Measurements from ENCODE around the gene GBE1.

GBE1 gene

DNA sequence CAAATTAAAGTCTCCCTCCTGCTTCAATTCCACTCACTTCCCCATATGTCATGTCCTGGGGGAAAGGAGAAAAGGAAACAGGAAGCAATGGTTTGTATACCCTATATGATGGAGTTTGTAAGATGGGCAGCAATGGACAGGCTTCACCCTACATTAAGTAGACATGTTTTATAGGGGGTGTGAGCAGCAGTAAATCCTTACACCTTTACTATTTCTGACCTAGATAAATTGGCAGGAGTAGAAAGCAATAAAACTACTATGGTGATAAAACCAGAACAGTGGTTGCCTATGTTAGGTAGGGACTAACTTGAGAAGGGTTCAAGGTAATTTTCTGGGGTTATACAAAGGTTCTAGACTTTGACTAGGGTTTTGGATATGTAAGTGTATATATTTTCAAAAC, 301.7 kb downstream of the GBE1 start:
- DNase-seq: no peak

DNA sequence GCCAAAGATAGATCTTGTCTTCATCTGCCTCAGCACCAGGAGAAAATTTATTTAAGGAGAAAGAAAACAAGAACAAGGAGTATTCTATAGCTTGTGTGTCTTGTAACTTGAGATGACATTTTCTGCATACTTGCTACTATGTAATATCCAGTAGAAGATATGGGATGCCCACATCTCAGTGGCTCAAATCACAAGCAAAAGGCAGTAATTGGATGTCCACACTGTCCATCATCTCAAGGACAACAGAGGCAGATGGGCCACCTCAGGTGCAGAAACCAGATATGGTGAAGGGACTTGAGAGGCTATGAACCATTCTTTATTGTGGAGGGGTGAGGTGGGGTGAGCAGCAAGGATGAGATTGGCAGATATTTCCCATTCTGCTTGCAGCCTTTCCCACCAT, 309.0 kb downstream of the GBE1 start:
- no peak for DNase-seq

DNA sequence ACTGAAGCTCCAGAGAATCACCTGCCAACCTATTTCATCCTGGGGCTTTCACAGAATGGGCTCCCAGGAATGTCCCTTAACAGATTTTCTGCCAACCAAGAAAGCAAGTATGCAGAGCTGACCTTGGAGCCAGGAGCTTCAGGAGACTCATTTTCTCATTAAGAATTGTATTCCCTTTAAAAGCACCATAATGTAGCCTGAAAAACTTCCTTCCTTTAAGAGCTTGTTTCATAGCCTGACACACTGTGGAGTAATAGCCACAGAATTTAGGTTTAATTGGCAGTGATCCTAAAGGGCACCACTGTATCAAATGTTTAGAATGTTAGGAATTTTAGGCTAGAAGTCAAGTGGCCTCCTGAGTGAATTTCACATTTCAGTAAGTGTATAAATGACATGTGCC, 309.8 kb downstream of the GBE1 start:
- DNase-seq: no peak

DNA sequence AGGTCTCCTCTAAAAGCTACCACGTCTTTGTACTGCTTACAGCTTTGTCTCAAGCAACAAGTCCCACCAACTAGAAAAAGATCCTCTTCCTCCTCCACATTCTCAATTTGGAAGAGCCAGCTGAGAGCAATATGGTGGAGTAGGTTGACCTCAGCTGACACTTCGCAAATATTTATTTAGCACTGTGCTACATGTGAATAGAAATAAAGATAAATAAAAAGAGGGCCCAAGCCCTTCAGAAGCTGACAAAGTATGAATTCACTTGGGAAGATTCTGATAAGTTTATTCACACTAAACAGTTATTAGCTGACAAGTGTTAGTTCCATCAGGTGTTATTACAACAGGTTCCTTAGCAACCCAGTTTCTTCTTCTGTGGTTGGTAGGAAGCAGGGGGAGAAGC, 310.3 kb downstream of the GBE1 start:
- no peak for DNase-seq

DNA sequence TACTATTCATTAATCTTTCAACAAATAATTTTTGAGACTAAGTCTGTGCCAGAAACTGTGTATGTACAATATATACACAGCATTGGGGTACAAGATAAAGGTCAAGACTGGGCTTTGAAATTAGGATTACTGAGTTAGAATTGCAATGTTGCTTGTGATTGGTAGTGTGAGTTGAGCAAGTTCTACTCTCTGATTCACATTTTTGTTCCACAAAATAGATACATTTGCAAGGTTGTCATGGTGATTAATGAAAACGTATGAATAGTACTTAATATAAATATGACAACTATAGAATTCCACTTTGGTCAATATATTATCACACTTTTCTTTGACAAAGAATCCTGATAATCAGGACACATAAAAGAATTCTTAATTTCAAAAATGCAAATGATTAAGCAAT, 314.6 kb downstream of the GBE1 start:
- no peak for DNase-seq

DNA sequence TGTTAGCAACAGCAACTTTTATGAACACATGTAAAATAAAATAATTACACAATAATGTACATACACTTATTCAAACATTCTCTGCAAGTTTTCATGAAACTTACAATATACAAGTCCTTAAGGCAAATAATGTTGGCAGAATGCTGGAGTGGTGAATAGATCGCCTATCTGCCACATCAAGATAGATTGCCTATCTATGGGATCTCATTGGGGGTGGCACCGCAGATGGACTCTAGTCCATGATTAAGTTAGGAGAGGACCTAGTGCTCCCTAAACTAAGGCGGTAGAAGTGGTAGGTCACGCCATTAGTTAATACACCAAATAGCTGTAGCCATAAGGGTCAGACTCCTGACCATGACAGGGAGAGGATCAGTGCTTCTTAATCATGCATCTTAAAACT, 315.7 kb downstream of the GBE1 start:
- DNase-seq: no peak

DNA sequence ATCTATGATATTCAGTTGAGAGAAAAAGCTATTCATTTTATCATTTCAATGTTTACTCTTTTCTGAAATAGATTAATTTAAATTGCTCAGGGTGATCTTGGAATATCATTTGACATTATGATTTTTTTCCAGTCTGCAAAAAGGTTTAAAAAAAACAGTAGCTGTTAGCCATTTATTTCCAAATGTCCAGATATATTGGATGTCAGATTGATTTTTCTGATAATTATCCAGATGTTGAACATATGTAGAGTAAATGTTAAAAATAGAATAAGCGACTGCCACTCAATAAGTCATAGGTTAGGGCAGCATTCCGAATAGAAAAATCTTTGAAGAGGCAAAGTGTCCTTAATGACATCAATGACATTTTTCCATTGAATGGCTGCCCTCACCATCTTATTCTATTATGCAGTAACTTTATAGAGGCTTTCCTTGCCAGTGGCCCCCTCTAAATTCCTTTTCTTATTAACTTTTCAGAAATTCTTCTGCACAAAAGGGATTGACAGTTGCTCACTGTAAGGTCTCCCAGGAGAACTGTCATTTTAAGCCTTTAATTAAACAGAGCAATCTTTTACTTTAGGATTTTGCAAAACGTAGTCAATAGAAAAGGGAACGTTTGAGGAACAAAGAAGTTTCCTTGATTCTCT, 316.5 kb downstream of the GBE1 start:
- no peak for DNase-seq

DNA sequence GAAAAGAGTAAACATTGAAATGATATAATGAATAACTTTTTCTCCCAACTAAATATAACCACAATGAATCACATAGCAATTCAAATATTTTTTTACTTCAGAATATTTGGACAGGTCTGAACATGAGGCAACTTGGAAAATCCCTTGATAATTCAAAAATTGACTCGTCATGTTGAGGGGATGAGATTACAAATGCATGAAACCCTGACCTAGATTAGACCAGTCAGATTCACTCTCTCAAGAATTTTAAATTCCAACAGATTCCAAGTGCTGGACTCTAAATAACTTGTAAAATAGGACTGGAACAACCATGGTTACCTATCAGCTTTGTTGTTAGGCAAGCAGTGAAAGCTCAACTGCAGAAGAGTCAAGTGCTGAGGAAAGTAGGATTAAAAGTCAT, 317.5 kb downstream of the GBE1 start:
- DNase-seq: no peak

DNA sequence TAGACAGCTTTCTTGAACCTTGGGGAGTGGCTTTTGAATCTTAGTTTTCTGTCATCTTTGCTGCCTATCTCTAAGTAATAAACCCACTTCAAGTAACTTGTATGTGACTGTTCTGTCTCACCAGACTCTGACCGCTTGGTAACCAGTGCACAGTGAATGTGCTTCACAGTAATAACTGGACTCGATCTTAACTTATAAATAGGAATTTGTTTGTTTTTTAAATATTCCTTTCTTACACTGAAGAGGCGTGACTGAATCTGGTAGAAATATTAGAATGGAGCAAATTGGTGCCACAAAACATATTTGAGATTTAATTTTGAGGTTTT, 318.0 kb downstream of the GBE1 start:
- DNase-seq: no peak

DNA sequence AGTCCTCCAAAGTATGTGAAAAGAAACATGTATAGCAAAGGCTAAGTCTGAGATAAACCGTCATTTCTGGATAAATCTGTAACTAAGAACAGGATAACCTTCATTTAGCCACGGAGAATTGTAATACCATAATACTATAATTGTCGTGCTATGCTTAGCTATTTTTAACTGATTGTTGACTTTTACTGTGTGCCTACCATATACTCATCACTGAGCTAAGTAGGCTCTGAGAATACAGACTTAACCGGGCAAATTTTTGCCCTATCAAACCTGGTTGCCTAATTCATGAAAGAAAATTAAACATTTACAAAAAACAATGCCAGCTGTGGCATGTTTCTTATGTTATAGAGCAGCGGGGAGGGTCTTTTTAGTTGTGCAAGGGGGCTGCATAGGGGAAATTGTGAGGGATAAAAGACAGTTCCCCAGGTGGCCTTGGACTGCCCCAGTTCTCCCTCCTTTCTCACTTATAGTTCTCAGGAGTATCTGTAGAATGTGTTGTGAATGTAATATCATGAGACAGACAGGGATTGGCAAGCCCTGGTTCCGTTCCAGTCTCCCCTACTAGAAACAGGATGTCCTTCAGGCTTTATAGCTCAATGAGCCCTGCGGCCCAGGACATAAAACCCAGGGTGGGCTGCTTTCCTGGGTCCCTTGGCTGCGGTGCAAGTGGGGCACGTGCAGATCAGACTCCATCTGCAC, 318.5 kb downstream of the GBE1 start:
- DNase-seq: no peak

DNA sequence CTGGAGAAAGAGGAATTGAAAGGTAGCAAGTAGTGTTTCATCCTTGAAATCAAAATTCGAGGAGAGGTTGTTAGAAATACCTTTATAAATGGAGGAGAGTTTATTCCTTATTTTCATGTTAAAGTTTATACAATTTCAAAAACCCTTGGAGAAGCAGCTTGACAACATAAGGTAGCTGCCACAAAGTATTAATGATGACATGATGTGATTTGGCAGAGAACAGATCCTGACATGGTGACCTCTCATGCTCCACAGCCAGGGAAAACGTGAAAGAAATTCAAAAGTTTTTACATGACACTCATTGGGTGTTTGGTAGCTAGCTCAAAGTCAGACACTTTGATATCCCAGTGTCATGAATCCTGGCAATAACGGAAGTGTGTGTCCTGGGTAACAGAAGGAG, 320.8 kb downstream of the GBE1 start:
- no peak for DNase-seq
